Embryonic facial prominence (tissue), 1 donor: Measurements from ENCODE around the gene ACMSD.

Experiments
- DNase-seq: peaks from one replicate; pipeline ENCODE4 v3.0.0-alpha.2; 2016; ENCODE audit errors: extremely low spot score

ACMSD gene

GRCh38 chr2:134949981-134950708, 111.7 kb downstream of the ACMSD start:
- DNase-seq = no peak

DNA sequence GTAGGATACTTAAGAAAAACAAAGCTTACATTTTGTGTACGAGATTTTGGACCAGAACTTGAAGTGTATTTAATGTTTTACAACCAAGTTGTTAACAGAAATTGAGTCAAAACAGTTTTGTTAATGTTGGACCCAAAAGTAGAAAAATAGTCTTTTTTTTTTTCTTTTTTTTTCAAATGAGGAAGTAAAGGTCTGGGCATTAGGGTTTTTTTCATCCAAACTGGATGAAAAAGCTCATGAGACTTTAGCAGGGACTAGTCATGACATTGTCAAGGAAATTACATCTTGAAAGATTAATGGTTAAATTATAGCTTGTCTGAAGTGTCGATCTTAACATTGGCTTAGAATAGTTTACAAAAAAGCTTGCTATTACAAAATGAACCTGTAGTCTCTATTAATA, 112.5 kb downstream of the ACMSD start:
- DNase-seq = no peak
